HEK293T (cell line): Measurements from ENCODE around the gene SFXN3.

Source experiments
- CTCF ChIA-PET: fragments of 350-600 bp; formaldehyde crosslinking; extraction: SDS; loops from one replicate; lab custom pipeline; 2021; ENCODE audit warnings: antibody characterized with exemption, inconsistent platforms; lab: Yijun Ruan, JAX
- POLR2A ChIA-PET: fragments of 350-600 bp; formaldehyde crosslinking; extraction: SDS; loops from one replicate; lab custom pipeline; 2020; ENCODE audit warnings: antibody characterized with exemption, inconsistent platforms; lab: Yijun Ruan, JAX
- DNase-seq: peaks from one replicate; pipeline ENCODE4 v3.0.0; 2012; ENCODE audit warnings: mixed read lengths; ENCODE audit errors: extremely low spot score
- ARNT ChIP-seq: fragments of 450-650 bp; IDR thresholded peaks from 2 replicates; pipeline ENCODE4 v1.6.1; 2017; ENCODE audit warnings: mild to moderate bottlenecking
- BHLHE40 ChIP-seq: fragments of 450-650 bp; IDR thresholded peaks from 2 replicates; pipeline ENCODE4 v1.6.1; 2016; ENCODE audit warnings: mild to moderate bottlenecking, moderate library complexity, borderline replicate concordance
- CTBP1 ChIP-seq: fragments of 450-650 bp; IDR thresholded peaks from 2 replicates; pipeline ENCODE4 v1.6.1; 2016; ENCODE audit warnings: borderline replicate concordance
- ELF4 ChIP-seq: fragments of 450-650 bp; IDR thresholded peaks from 2 replicates; pipeline ENCODE4 v1.6.1; 2017; ENCODE audit warnings: antibody characterized with exemption
- FOXA1 ChIP-seq: fragments of 450-650 bp; IDR thresholded peaks from 2 replicates; pipeline ENCODE4 v1.6.1; 2016; ENCODE audit warnings: mild to moderate bottlenecking
- FOXK2 ChIP-seq: fragments of 450-650 bp; IDR thresholded peaks from 2 replicates; pipeline ENCODE4 v1.6.1; 2016; ENCODE audit warnings: mild to moderate bottlenecking
- FOXM1 ChIP-seq: fragments of 450-650 bp; IDR thresholded peaks from 2 replicates; pipeline ENCODE4 v1.6.1; 2017; ENCODE audit warnings: mild to moderate bottlenecking, borderline replicate concordance
- HDGF ChIP-seq: fragments of 450-650 bp; IDR thresholded peaks from 2 replicates; pipeline ENCODE4 v1.6.1; 2017; ENCODE audit warnings: antibody characterized with exemption, borderline replicate concordance
- L3MBTL2 ChIP-seq: fragments of 450-650 bp; conservative IDR thresholded peaks from 2 replicates; pipeline ENCODE4 v1.6.1; 2016; ENCODE audit warnings: mild to moderate bottlenecking
- LEF1 ChIP-seq: fragments of 450-650 bp; IDR thresholded peaks from 2 replicates; pipeline ENCODE4 v1.6.1; 2017; ENCODE audit warnings: mild to moderate bottlenecking, borderline replicate concordance
- NFRKB ChIP-seq: fragments of 450-650 bp; IDR thresholded peaks from 2 replicates; pipeline ENCODE4 v1.6.1; 2016; ENCODE audit warnings: mild to moderate bottlenecking, moderate library complexity
- PKNOX1 ChIP-seq: fragments of 450-650 bp; IDR thresholded peaks from 2 replicates; pipeline ENCODE4 v1.6.1; 2016
- SP1 ChIP-seq: fragments of 450-650 bp; IDR thresholded peaks from 2 replicates; pipeline ENCODE4 v1.6.1; 2017
- SUZ12 ChIP-seq: fragments of 450-650 bp; IDR thresholded peaks from 2 replicates; pipeline ENCODE4 v1.6.1; 2016; ENCODE audit warnings: mild to moderate bottlenecking
- TARDBP ChIP-seq: fragments of 450-650 bp; IDR thresholded peaks from 2 replicates; pipeline ENCODE4 v1.6.1; 2016
- ZNF384 ChIP-seq: fragments of 450-650 bp; IDR thresholded peaks from 2 replicates; pipeline ENCODE4 v1.6.1; 2016

The SFXN3 gene

GRCh38 chr10:101066896-101067355, 35.9 kb downstream of the SFXN3 start:
- TF ChIP-seq HDGF (no peak), L3MBTL2 (no peak), ARNT (no peak), FOXM1 (no peak), CTBP1 (no peak), ELF4 (no peak), FOXA1 (no peak), FOXK2 (no peak), SP1 (no peak), LEF1 (no peak), NFRKB (no peak), SUZ12 (no peak), PKNOX1 (no peak), ZNF384 (no peak), BHLHE40 (no peak), TARDBP (no peak)
- CTCF ChIA-PET = interaction anchor here (0.7 to 2.8 kb wide), 13 partner anchors 9 to 75 kb away, joined by 3 to 28 read pairs (median 4); partner anchors contain the start of genes PDZD7 and SFXN3
- DNase-seq = peak; percentile 40
- POLR2A ChIA-PET = interaction anchor here (0.6 to 9.2 kb wide), 11 partner anchors 8 to 1126 kb away, joined by 3 to 81 read pairs (median 4); partner anchors contain the start of gene PDZD7

- POLR2A ChIA-PET = interaction anchor here (0.9 to 9.2 kb wide), 8 partner anchors 8 to 88 kb away, joined by 3 to 81 read pairs (median 4); partner anchors contain the start of gene PDZD7
- peak; percentile 88 for DNase-seq
- CTCF ChIA-PET = interaction anchor here (0.7 to 2.8 kb wide), 12 partner anchors 8 to 74 kb away, joined by 3 to 28 read pairs (median 4); partner anchors contain the start of genes PDZD7 and SFXN3
- TF ChIP-seq BHLHE40 (no peak), FOXK2 (no peak), FOXA1 (no peak), TARDBP (no peak), SUZ12 (no peak), NFRKB (no peak), ARNT (no peak), SP1 (no peak), LEF1 (no peak), ZNF384 (no peak), FOXM1 (no peak), PKNOX1 (no peak), HDGF (no peak), CTBP1 (peak; percentile 46), L3MBTL2 (peak; percentile 70), ELF4 (no peak; the same call in 1 of the 2 replicates)
These were observed 36.5 kb downstream of the SFXN3 start for GRCh38 chr10:101067356-101068083.

DNA sequence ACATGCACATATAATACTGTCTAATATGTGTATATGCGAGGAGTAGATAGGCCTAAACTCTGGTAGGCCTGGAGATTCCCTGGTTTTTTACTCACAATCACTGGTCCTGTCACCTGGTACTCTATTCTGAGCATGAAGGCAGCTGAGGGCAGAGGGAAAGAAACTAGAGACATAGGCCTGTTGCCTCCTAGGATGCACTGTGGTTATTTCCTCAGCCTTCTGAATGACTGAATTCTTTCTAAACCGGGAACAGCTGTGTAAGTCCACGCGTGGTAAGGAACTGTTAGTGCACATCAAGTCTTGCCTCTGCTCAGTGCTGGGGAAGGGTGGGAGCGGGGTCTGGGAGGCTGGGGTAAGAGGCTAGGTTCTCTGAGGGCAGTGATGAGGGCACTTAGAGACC, 38.4 kb downstream of the SFXN3 start:
- CTCF ChIA-PET = interaction anchor here (1.0 to 2.5 kb wide), 2 partner anchors 18 to 19 kb away, joined by 3 to 9 read pairs; no protein-coding TSS in a partner anchor

DNA sequence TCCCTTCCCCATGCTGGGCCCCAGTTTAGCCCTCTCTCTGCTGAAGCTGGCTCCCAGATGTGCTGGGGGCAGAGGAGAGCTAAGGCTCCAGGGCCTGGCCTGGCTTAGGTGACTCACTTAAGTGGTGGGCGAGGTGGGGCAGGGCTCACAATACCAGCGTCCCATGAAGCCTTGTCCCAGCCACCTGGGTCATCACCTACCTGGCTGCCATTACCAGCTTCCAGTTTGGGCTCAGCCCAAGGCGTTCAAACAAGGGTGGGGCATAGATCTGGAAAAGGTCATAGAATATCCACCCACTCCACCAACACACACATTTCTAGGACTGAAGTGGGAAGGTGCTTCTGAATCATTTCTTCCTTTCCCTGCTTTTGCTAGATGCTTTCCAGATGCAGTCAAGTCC, 39.1 kb downstream of the SFXN3 start:
- TF ChIP-seq L3MBTL2 = no peak
- TF ChIP-seq ZNF384 = no peak
- TF ChIP-seq SUZ12 = no peak
- no peak for TF ChIP-seq FOXM1
- TF ChIP-seq FOXA1 = no peak
- no peak for TF ChIP-seq HDGF
- no peak for TF ChIP-seq BHLHE40
- no peak for TF ChIP-seq TARDBP
- TF ChIP-seq NFRKB = no peak
- TF ChIP-seq SP1 = no peak
- no peak for TF ChIP-seq ELF4
- no peak for TF ChIP-seq FOXK2
- TF ChIP-seq PKNOX1 = no peak
- no peak for TF ChIP-seq ARNT
- no peak for TF ChIP-seq LEF1
- TF ChIP-seq CTBP1 = no peak
- DNase-seq = no peak
- ChIA-PET POLR2A (interaction anchor here (0.5 to 1.2 kb wide), 3 partner anchors 10 to 44 kb away, joined by 3 to 4 read pairs (median 3); no protein-coding TSS in a partner anchor), CTCF (interaction anchor here (1.0 to 2.5 kb wide), 2 partner anchors 19 to 20 kb away, joined by 3 to 9 read pairs; no protein-coding TSS in a partner anchor)

More for the DNA sequence above, 38.4 kb downstream of the SFXN3 start:
- no peak for DNase-seq
- POLR2A ChIA-PET = interaction anchor here (1.2 kb wide), 1 partner anchor 27 kb away, joined by 3 read pairs; no protein-coding TSS in a partner anchor
- no peak for TF ChIP-seq ARNT
- no peak for TF ChIP-seq L3MBTL2
- TF ChIP-seq TARDBP = no peak
- TF ChIP-seq PKNOX1 = no peak
- no peak for TF ChIP-seq SP1
- no peak for TF ChIP-seq NFRKB
- TF ChIP-seq LEF1 = no peak
- no peak for TF ChIP-seq SUZ12
- no peak for TF ChIP-seq ELF4
- TF ChIP-seq CTBP1 = no peak
- TF ChIP-seq HDGF = no peak
- TF ChIP-seq FOXK2 = no peak
- no peak for TF ChIP-seq ZNF384
- no peak for TF ChIP-seq BHLHE40
- TF ChIP-seq FOXM1 = no peak
- no peak for TF ChIP-seq FOXA1
